ENCODE data around the gene LGALS16.

- no peak for TF ChIP-seq POLR2A (IDR thresholded peaks at IDR 0.05)
- TF ChIP-seq, protein P1, sequence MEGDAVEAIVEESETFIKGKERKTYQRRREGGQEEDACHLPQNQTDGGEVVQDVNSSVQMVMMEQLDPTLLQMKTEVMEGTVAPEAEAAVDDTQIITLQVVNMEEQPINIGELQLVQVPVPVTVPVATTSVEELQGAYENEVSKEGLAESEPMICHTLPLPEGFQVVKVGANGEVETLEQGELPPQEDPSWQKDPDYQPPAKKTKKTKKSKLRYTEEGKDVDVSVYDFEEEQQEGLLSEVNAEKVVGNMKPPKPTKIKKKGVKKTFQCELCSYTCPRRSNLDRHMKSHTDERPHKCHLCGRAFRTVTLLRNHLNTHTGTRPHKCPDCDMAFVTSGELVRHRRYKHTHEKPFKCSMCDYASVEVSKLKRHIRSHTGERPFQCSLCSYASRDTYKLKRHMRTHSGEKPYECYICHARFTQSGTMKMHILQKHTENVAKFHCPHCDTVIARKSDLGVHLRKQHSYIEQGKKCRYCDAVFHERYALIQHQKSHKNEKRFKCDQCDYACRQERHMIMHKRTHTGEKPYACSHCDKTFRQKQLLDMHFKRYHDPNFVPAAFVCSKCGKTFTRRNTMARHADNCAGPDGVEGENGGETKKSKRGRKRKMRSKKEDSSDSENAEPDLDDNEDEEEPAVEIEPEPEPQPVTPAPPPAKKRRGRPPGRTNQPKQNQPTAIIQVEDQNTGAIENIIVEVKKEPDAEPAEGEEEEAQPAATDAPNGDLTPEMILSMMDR (IDR thresholded peaks at IDR 0.05), result no peak
These were observed 24.1 kb upstream of the LGALS16 start for GRCh38 chr19:39631626-39632025.

Measured in upper lobe of left lung (tissue), 4 donors.